Measurements from ENCODE around the gene TBC1D14.

TBC1D14 gene

GRCh38 chr4:7021355-7021754 lies 111.7 kb downstream of the TBC1D14 start:
- H3K27me3 ChIP-seq (replicated peaks) = no peaks in the 10 kb centered on the region
- DNase-seq = no peak
- peaks cover 6% of the 10 kb centered on the region for H3K36me3 ChIP-seq (replicated peaks)
- no peak overlapping the region for H3K4me3 ChIP-seq (ENCODE audit: low read depth, low read length)
- in situ Hi-C loops (cut with HindIII; ENCODE audit: low pct_ligation_motif_present, low sequenced_read_pairs) = no loop called here
- H3K27ac ChIP-seq = no peak overlapping the region
- no peak for TF ChIP-seq CTCF (IDR thresholded peaks at IDR 0.05; ENCODE audit: low read depth, low read length, missing control alignments)

GRCh38 chr4:7021930-7022664 lies 112.5 kb downstream of the TBC1D14 start:
- peaks cover 4% of the 10 kb centered on the region for H3K36me3 ChIP-seq (replicated peaks)
- DNase-seq = peak; percentile 71
- in situ Hi-C loops (cut with HindIII; ENCODE audit: low pct_ligation_motif_present, low sequenced_read_pairs) = no loop called here
- no peaks in the 10 kb centered on the region for H3K27me3 ChIP-seq (replicated peaks)
- TF ChIP-seq CTCF (IDR thresholded peaks at IDR 0.05; ENCODE audit: low read depth, low read length, missing control alignments) = no peak
- H3K4me3 ChIP-seq (ENCODE audit: low read depth, low read length) = no peak overlapping the region
- peak overlapping the region; percentile 64 for H3K27ac ChIP-seq

DNA sequence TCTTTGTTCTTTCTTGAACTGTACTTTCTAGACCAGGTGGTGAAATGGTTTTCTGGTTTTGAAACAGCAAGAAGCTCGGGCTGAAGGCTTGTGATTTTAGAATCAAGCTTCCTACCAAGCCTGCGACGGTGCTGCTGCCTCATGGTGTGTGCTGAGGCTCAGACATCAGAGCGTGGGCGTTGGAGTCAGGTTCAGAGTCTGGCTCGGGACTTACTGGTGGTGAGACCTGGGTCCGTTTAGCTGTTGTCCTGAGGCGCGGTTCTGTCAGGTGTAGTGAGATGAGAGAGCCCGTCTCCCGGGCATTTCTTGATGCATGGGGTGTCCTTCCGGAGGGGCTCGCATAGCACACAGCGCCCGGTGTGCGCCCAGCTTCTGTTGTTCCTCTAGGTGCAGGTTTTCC lies 113.9 kb downstream of the TBC1D14 start:
- Histone ChIP-seq H3K27me3 (replicated peaks) (no peaks in the 10 kb centered on the region), H3K4me3 (ENCODE audit: low read depth, low read length) (no peak overlapping the region), H3K36me3 (replicated peaks) (peaks cover 6% of the 10 kb centered on the region), H3K27ac (no peak overlapping the region)
- DNase-seq = no peak
- in situ Hi-C loops (cut with HindIII; ENCODE audit: low pct_ligation_motif_present, low sequenced_read_pairs) = no loop called here
- TF ChIP-seq CTCF (IDR thresholded peaks at IDR 0.05; ENCODE audit: low read depth, low read length, missing control alignments) = no peak

DNA sequence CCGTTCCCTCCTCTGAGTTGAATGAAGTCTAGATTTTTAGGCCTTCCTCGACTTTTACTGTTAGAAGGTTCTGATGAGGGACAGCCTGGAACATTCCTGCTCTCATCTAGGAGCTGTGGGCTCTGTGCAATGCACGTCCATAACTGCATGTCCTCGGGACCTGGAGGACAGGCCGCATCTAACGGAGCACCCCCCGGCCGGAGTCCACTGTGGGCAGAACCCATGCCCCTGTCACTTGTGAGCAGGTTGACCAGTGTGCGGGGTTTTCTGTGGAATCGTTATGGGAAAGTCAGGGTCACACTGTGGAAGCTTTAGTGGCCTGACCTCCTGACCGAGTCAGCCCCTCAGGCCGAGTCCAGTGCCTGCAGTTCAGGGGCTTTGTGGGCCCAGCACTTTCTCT lies 114.3 kb downstream of the TBC1D14 start:
- no peak for TF ChIP-seq CTCF (IDR thresholded peaks at IDR 0.05; ENCODE audit: low read depth, low read length, missing control alignments)
- H3K27me3 ChIP-seq (replicated peaks) = no peaks in the 10 kb centered on the region
- DNase-seq = no peak
- in situ Hi-C loops (cut with HindIII; ENCODE audit: low pct_ligation_motif_present, low sequenced_read_pairs) = no loop called here
- H3K36me3 ChIP-seq (replicated peaks) = peaks cover 6% of the 10 kb centered on the region
- no peak overlapping the region for H3K27ac ChIP-seq
- H3K4me3 ChIP-seq (ENCODE audit: low read depth, low read length) = no peak overlapping the region

DNA sequence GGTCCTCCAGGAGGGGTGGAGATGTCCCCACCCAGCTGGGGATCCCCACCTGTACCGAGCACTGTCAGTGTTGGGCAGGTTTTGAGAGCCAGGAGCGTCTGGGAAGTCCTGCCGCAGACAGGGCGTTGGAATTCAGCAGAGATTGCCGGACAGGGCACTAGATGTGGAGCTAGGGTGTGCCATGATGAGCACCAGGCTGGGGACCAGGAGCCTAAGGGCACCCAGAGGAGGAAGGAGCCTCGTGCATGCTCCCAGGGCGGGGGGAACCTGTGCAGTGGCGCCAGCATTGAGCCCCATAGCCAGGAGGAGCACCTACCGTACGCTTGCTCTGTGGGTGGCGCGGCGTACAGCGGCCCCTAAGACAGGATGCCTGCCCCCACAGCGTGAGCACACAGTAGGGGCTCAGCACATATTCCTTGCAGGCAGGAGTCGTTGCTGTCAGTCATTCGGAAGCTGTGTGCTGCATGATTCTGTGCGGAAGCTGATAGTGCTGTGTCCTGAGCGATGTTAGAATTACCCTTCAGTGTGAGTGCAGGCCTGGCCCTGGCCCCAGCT lies 114.8 kb downstream of the TBC1D14 start:
- in situ Hi-C loops (cut with HindIII; ENCODE audit: low pct_ligation_motif_present, low sequenced_read_pairs) = no loop called here

More for the DNA sequence above, 114.8 kb downstream of the TBC1D14 start:
- Histone ChIP-seq H3K27ac (no peak overlapping the region), H3K27me3 (replicated peaks) (no peaks in the 10 kb centered on the region), H3K36me3 (replicated peaks) (peaks cover 6% of the 10 kb centered on the region), H3K4me3 (ENCODE audit: low read depth, low read length) (no peak overlapping the region)
- DNase-seq = no peak
- TF ChIP-seq CTCF (IDR thresholded peaks at IDR 0.05; ENCODE audit: low read depth, low read length, missing control alignments) = no peak
